ENCODE measurements around the gene BAX.

Gene BAX

GRCh38 chr19:48962849-48963165 lies 8.1 kb downstream of the BAX start:
- TF ChIP-seq, protein P1, sequence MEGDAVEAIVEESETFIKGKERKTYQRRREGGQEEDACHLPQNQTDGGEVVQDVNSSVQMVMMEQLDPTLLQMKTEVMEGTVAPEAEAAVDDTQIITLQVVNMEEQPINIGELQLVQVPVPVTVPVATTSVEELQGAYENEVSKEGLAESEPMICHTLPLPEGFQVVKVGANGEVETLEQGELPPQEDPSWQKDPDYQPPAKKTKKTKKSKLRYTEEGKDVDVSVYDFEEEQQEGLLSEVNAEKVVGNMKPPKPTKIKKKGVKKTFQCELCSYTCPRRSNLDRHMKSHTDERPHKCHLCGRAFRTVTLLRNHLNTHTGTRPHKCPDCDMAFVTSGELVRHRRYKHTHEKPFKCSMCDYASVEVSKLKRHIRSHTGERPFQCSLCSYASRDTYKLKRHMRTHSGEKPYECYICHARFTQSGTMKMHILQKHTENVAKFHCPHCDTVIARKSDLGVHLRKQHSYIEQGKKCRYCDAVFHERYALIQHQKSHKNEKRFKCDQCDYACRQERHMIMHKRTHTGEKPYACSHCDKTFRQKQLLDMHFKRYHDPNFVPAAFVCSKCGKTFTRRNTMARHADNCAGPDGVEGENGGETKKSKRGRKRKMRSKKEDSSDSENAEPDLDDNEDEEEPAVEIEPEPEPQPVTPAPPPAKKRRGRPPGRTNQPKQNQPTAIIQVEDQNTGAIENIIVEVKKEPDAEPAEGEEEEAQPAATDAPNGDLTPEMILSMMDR (IDR thresholded peaks at IDR 0.05; ENCODE audit: control insufficient read depth, insufficient read depth, low read depth, low read length, missing control alignments) = no peak
- no peak for DNase-seq (ENCODE audit: low read depth)
- no peak overlapping the region for H3K4me3 ChIP-seq (ENCODE audit: control insufficient read depth, low read depth, low read length)

- no peak for DNase-seq (ENCODE audit: low read depth)
- peak overlapping the region; percentile 12 for H3K4me3 ChIP-seq (ENCODE audit: control insufficient read depth, low read depth, low read length)
Observed at GRCh38 chr19:48963371-48964204, 8.9 kb downstream of the BAX start.

GRCh38 chr19:48964205-48965039 lies 9.7 kb downstream of the BAX start:
- no peak for DNase-seq (ENCODE audit: low read depth)
- TF ChIP-seq, protein P1 (IDR thresholded peaks at IDR 0.05; ENCODE audit: control insufficient read depth, insufficient read depth, low read depth, low read length, missing control alignments) = no peak
- H3K4me3 ChIP-seq (ENCODE audit: control insufficient read depth, low read depth, low read length) = peak overlapping the region; percentile 17

More at GRCh38 chr19:48963371-48964204, 8.9 kb downstream of the BAX start:
- TF ChIP-seq, protein P1 (IDR thresholded peaks at IDR 0.05; ENCODE audit: control insufficient read depth, insufficient read depth, low read depth, low read length, missing control alignments) = no peak

GRCh38 chr19:48965040-48965805 lies 10.5 kb downstream of the BAX start, which contains the start of gene FTL:
Gene FTL, plus strand, starts transcription at chr19:48965309. Its CDS starts 199 bp downstream, at chr19:48965508.
- H3K4me3 ChIP-seq (ENCODE audit: control insufficient read depth, low read depth, low read length) = peak within 1 kb of the TSS; percentile 75
- TF ChIP-seq, protein P1 (IDR thresholded peaks at IDR 0.05; ENCODE audit: control insufficient read depth, insufficient read depth, low read depth, low read length, missing control alignments) = no peak
- peak; percentile 85 for DNase-seq (ENCODE audit: low read depth)

- DNase-seq (ENCODE audit: low read depth) = no peak
- H3K4me3 ChIP-seq (ENCODE audit: control insufficient read depth, low read depth, low read length) = peak overlapping the region; percentile 75
- TF ChIP-seq, protein P1 (IDR thresholded peaks at IDR 0.05; ENCODE audit: control insufficient read depth, insufficient read depth, low read depth, low read length, missing control alignments) = no peak
Observed at GRCh38 chr19:48965806-48966540, 11.3 kb downstream of the BAX start.
